ENCODE results near the gene TRAF4. TPM values are rescaled to one million over a fixed set of nuclear protein-coding genes. Genes with fewer than 3 reads are reported as not detected.

TRAF4 gene
- total and polyA plus RNA-seq, 9 of the 15 experiments (the other 6 are each of a cell fraction or from before 2014, with no cell fraction given): 2.4 to 147 (median 72.4) TPM

GRCh38 chr17:28733346-28733745 lies 10.5 kb upstream of the TRAF4 start:
- no peak for DNase-seq (ENCODE audit: extremely low read depth in 1 of 4, low spot score in 3 of 4)
- Histone ChIP-seq H3K36me3 (ENCODE audit: control insufficient read depth, insufficient read depth, low read length) (peaks cover 9% of the 10 kb centered on the region; the same call in 2 of the 3 replicates), H4K20me1 (replicated peaks; ENCODE audit: control insufficient read depth, insufficient read depth, low read length) (no peaks in the 10 kb centered on the region), H3K79me2 (ENCODE audit: control insufficient read depth, insufficient read depth, low read length) (peaks cover 3% of the 10 kb centered on the region; the same call in 2 of the 3 replicates), H3K4me2 (ENCODE audit: insufficient read depth, low read length) (no peak overlapping the region), H3K27me3 (ENCODE audit: control insufficient read depth in 2 of 2, insufficient read depth in 2 of 2, low read length in 2 of 2) (no peaks in the 10 kb centered on the region), H3K9ac (ENCODE audit: insufficient read depth in 1 of 2, low read depth in 2 of 2, low read length in 2 of 2) (peak overlapping the region in 1 of 2 experiments; percentile 21; a peak in 1 of 4 replicates), H2AFZ (ENCODE audit: low read depth, low read length) (no peak overlapping the region), H3K27ac (ENCODE audit: extremely low read depth, low read depth, low read length) (0 out of 3 replicates have a peak overlapping the region, but pooled peaks have one; percentile 12), H3K9me3 (replicated peaks; ENCODE audit: control insufficient read depth, insufficient read depth, low read depth, low read length) (no peaks in the 10 kb centered on the region), H3K9me1 (ENCODE audit: control insufficient read depth, insufficient read depth, low read length) (no peaks in the 10 kb centered on the region), H3K4me3 (no peak overlapping the region), H3K4me1 (replicated peaks in 1 of 2; ENCODE audit: control insufficient read depth in 2 of 2, insufficient read depth in 2 of 2, low read length in 2 of 2) (peaks cover 30 to 55% of the 10 kb centered on the region in 2 experiments)
- intact Hi-C loops (cut with micrococcal nuclease) (no loop called here), in situ Hi-C loops (cut with MboI) (no loop called here)
- no peak for ATAC-seq
- CTCF ChIA-PET (ENCODE audit: low intra/inter-chr PET ratio): interaction anchor here (1.0 kb wide), 1 partner anchor 17 kb away, joined by 4 read pairs; no protein-coding TSS in a partner anchor
- TF ChIP-seq POU5F1 (IDR thresholded peaks at IDR 0.05; ENCODE audit: borderline replicate concordance, low read depth, low read length, partially characterized antibody): no peak
- TF ChIP-seq ZNF316 (IDR thresholded peaks at IDR 0.05): no peak
- no peak for TF ChIP-seq HNRNPH1 (optimal IDR thresholded peaks at IDR 0.05; ENCODE audit: low read depth, low read length)
- no TSS peak for BruUV-seq (replicated peaks)
- POLR2A ChIA-PET: interaction anchor here (0.6 to 3.0 kb wide), 3 partner anchors 11 to 17 kb away, joined by 3 to 8 read pairs (median 4); no protein-coding TSS in a partner anchor
- no peak for FAIRE-seq
- 77% methylated on average over 1 of the region's 1 CpG for WGBS (ENCODE audit: insufficient coverage, low coverage, missing lambda C conversion rate)

- in situ Hi-C loops (cut with MboI) (no loop called here), intact Hi-C loops (cut with micrococcal nuclease) (no loop called here)
- ATAC-seq: peak; percentile 3; the same call in 2 of the 3 replicates
- 75% methylated on average over 10 of the region's 10 CpGs for WGBS (ENCODE audit: insufficient coverage, low coverage, missing lambda C conversion rate)
- BruUV-seq (replicated peaks): no TSS peak
- Histone ChIP-seq H3K4me1 (replicated peaks in 1 of 2; ENCODE audit: control insufficient read depth in 2 of 2, insufficient read depth in 2 of 2, low read length in 2 of 2) (peaks cover 27 to 48% of the 10 kb centered on the region in 2 experiments), H3K27me3 (ENCODE audit: control insufficient read depth in 2 of 2, insufficient read depth in 2 of 2, low read length in 2 of 2) (no peaks in the 10 kb centered on the region), H3K36me3 (ENCODE audit: control insufficient read depth, insufficient read depth, low read length) (peaks cover 9% of the 10 kb centered on the region; the same call in 2 of the 3 replicates), H3K4me3 (no peak overlapping the region), H3K9me3 (replicated peaks; ENCODE audit: control insufficient read depth, insufficient read depth, low read depth, low read length) (no peaks in the 10 kb centered on the region), H4K20me1 (replicated peaks; ENCODE audit: control insufficient read depth, insufficient read depth, low read length) (no peaks in the 10 kb centered on the region), H3K4me2 (ENCODE audit: insufficient read depth, low read length) (peak overlapping the region; percentile 62), H3K79me2 (ENCODE audit: control insufficient read depth, insufficient read depth, low read length) (no peaks in the 10 kb centered on the region), H3K27ac (ENCODE audit: extremely low read depth, low read depth, low read length) (peak overlapping the region; percentile 64), H3K9me1 (ENCODE audit: control insufficient read depth, insufficient read depth, low read length) (no peaks in the 10 kb centered on the region), H3K9ac (ENCODE audit: insufficient read depth in 1 of 2, low read depth in 2 of 2, low read length in 2 of 2) (peak overlapping the region; percentile 47 to 78), H2AFZ (ENCODE audit: low read depth, low read length) (peak overlapping the region; percentile 80)
- DNase-seq (ENCODE audit: extremely low read depth in 1 of 4, low spot score in 3 of 4): no peak
- CTCF ChIA-PET (ENCODE audit: low intra/inter-chr PET ratio): interaction anchor here (0.7 to 1.3 kb wide), 2 partner anchors 15 to 144 kb away, joined by 3 to 7 read pairs; no protein-coding TSS in a partner anchor
- no peak for FAIRE-seq
- POLR2A ChIA-PET: interaction anchor here (0.6 to 3.0 kb wide), 8 partner anchors 8 to 17 kb away, joined by 3 to 17 read pairs (median 8); partner anchors contain the start of genes RPL23A and TLCD1
- TF ChIP-seq STAG1 (CRISPR knock-in tag; IDR thresholded peaks at IDR 0.05; ENCODE audit: borderline replicate concordance) (no peak), MYNN (IDR thresholded peaks at IDR 0.05) (no peak), MYNN (CRISPR knock-in tag; IDR thresholded peaks at IDR 0.05) (no peak), RAD21 (CRISPR knock-in tag; conservative IDR thresholded peaks at IDR 0.05 in 1 of 2, IDR thresholded peaks at IDR 0.05 in 1 of 2) (no peak), NFIX (CRISPR knock-in tag; IDR thresholded peaks at IDR 0.05; ENCODE audit: low read depth) (no peak), RBM25 (IDR thresholded peaks at IDR 0.05; ENCODE audit: low read depth, low read length, severe bottlenecking) (no peak), MECOM (CRISPR knock-in tag; IDR thresholded peaks at IDR 0.05) (no peak), ZNF449 (CRISPR knock-in tag; IDR thresholded peaks at IDR 0.05) (no peak), SNAPC5 (CRISPR knock-in tag; IDR thresholded peaks at IDR 0.05) (no peak)
These were observed 9.0 kb upstream of the TRAF4 start for GRCh38 chr17:28734712-28735241.

Measured in K562 (cell line).